Urinary bladder (tissue), 4 donors: ENCODE data around the gene TMEM170A. TPM values are rescaled to one million over a fixed set of nuclear protein-coding genes. Genes with fewer than 3 reads are reported as not detected.
A peak's percentile ranks its signal among the peaks of the same experiment; 100 is the strongest.

Experiments used
- DNase-seq: peaks from one replicate; pipeline ENCODE4 v3.0.0-alpha.2; 2015; ENCODE audit errors: extremely low spot score
- H3K27ac ChIP-seq: one replicate; pipeline ENCODE4 v1.5.1; 2013; ENCODE audit warnings: low read depth, mild to moderate bottlenecking, moderate library complexity
- H3K36me3 ChIP-seq: one replicate; pipeline ENCODE4 v1.6.1; 2013; ENCODE audit warnings: mild to moderate bottlenecking, moderate library complexity; ENCODE audit not compliant: insufficient read depth
- H3K4me1 ChIP-seq: one replicate; pipeline ENCODE4 v1.6.1; 2013; ENCODE audit warnings: mild to moderate bottlenecking, moderate library complexity; ENCODE audit not compliant: insufficient read depth
- H3K4me3 ChIP-seq: one replicate; pipeline ENCODE4 v1.5.1; 2013; ENCODE audit warnings: low read depth, low read length
- WGBS: extraction: QIAGEN DNeasy Blood & Tissue Kit; methylation state at CpG from one replicate; pipeline ENCODE4 v1.1.7; 2013; 5-methylcytosine and 5-hydroxymethylcytosine counted together
- polyA plus RNA-seq: library from polyadenylated mRNA; stranded (reverse); fragments of 200-250 nt; gene quantifications from one replicate; pipeline ENCODE4 v1.2.3, GENCODE V29; 2013
- total RNA-seq: library from RNA; depleted of rRNA; stranded (reverse); fragments of >200 nt; gene quantifications from one replicate; pipeline ENCODE4 v1.2.3, GENCODE V29; 2014
- donor health status: healthy with polysubstance abuse.
- donor health status: healthy.

Gene TMEM170A
- total and polyA plus RNA-seq, 2 donors: 7.2 to 46.7 TPM

- Histone ChIP-seq H3K27ac (no peak overlapping the region), H3K4me3 (no peak overlapping the region), H3K36me3 (no peaks in the 10 kb centered on the region), H3K4me1 (no peaks in the 10 kb centered on the region)
- WGBS: 93% methylated on average over 2 of the region's 2 CpGs
- no peak for DNase-seq
Observed at GRCh38 chr16:75488322-75488721, 23.8 kb upstream of the TMEM170A start.

DNA sequence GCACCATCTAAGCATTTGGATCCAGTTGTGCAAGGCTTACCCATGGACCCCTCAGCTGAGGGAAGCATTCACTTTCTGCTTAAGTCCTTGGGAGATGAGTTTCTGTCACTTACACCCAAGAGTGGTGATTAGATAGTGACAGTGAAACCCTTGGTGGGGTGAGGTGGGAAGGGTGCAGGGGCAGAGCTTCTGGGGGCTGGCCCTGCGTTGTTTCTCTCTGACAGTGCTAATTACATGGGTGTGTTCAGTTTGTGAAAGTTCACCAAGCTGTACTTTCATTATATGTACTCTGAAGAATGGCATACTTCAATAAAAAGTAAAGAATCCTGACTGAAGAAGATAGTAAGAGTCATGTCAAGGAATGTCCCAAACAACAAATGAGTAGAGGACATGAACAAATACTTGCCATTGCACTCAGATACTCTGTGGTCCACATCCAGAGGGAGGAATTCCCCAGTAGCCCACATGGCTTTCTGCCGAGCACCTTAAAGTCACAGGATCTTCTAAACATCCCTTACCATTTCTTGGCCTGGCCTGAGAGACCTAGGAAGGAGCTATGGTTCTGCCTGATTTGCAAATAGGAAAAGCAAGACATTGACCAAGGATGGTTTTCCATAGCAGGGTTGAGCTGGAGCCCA lies 22.3 kb upstream of the TMEM170A start:
- WGBS: 84% methylated on average over 2 of the region's 2 CpGs
- no peaks in the 10 kb centered on the region for H3K4me1 ChIP-seq
- DNase-seq: no peak
- no peak overlapping the region for H3K27ac ChIP-seq
- H3K4me3 ChIP-seq: no peak overlapping the region
- H3K36me3 ChIP-seq: no peaks in the 10 kb centered on the region

GRCh38 chr16:75486014-75486675 lies 21.7 kb upstream of the TMEM170A start:
- 85% methylated on average over 9 of the region's 9 CpGs for WGBS
- no peaks in the 10 kb centered on the region for H3K36me3 ChIP-seq
- no peak overlapping the region for H3K27ac ChIP-seq
- peak; percentile 56 for DNase-seq
- H3K4me1 ChIP-seq: no peaks in the 10 kb centered on the region
- H3K4me3 ChIP-seq: no peak overlapping the region

- Histone ChIP-seq H3K4me3 (no peak overlapping the region), H3K36me3 (no peaks in the 10 kb centered on the region), H3K4me1 (no peaks in the 10 kb centered on the region), H3K27ac (no peak overlapping the region)
- DNase-seq: no peak
- 81% methylated on average over 7 of the region's 7 CpGs for WGBS
Observed at GRCh38 chr16:75485230-75486013, 20.9 kb upstream of the TMEM170A start.

GRCh38 chr16:75483222-75483621 lies 18.7 kb upstream of the TMEM170A start:
- Histone ChIP-seq H3K4me3 (no peak overlapping the region), H3K4me1 (no peaks in the 10 kb centered on the region), H3K36me3 (no peaks in the 10 kb centered on the region), H3K27ac (no peak overlapping the region)
- 91% methylated on average over 2 of the region's 2 CpGs for WGBS
- no peak for DNase-seq

GRCh38 chr16:75482434-75483205 lies 18.1 kb upstream of the TMEM170A start:
- Histone ChIP-seq H3K36me3 (no peaks in the 10 kb centered on the region), H3K27ac (no peak overlapping the region), H3K4me3 (no peak overlapping the region), H3K4me1 (no peaks in the 10 kb centered on the region)
- no peak for DNase-seq
- WGBS: 83% methylated on average over 14 of the region's 14 CpGs

DNA sequence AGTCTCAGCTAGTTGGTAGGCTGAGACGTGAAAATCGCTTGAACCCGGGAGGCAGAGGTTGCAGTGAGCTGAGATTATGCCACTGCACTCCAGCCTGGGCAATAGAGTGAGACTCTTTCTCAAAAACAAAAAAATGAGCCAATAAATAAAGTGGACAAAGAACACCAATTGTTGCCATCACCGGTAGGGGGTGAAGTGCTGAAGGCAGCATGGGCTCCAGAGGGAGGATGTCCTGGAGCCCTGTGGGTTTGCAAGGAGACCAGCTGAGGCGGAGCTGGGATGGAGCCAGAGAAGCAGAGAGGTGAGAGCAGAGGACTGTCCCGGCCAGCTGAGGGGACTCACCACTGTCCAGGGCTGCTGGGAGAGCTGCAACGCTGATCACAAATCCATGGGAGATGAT lies 17.0 kb upstream of the TMEM170A start:
- no peaks in the 10 kb centered on the region for H3K4me1 ChIP-seq
- 86% methylated on average over 7 of the region's 7 CpGs for WGBS
- H3K4me3 ChIP-seq: no peak overlapping the region
- no peak overlapping the region for H3K27ac ChIP-seq
- DNase-seq: no peak
- H3K36me3 ChIP-seq: no peaks in the 10 kb centered on the region

- H3K4me1 ChIP-seq: no peaks in the 10 kb centered on the region
- DNase-seq: no peak
- WGBS: 95% methylated on average over 47 of the region's 47 CpGs
- no peaks in the 10 kb centered on the region for H3K36me3 ChIP-seq
- no peak overlapping the region for H3K4me3 ChIP-seq
- H3K27ac ChIP-seq: no peak overlapping the region
Observed at GRCh38 chr16:75479421-75479990, 15.0 kb upstream of the TMEM170A start.

- no peaks in the 10 kb centered on the region for H3K4me1 ChIP-seq
- no peaks in the 10 kb centered on the region for H3K36me3 ChIP-seq
- no peak for DNase-seq
- 96% methylated on average over 80 of the region's 80 CpGs for WGBS
- H3K27ac ChIP-seq: no peak overlapping the region
- H3K4me3 ChIP-seq: no peak overlapping the region
Observed at GRCh38 chr16:75478480-75479345, 14.2 kb upstream of the TMEM170A start.

GRCh38 chr16:75477680-75478473 lies 13.4 kb upstream of the TMEM170A start:
- H3K36me3 ChIP-seq: no peaks in the 10 kb centered on the region
- 57% methylated on average over 4 of the region's 4 CpGs for WGBS
- H3K4me3 ChIP-seq: no peak overlapping the region
- no peak for DNase-seq
- H3K27ac ChIP-seq: no peak overlapping the region
- no peaks in the 10 kb centered on the region for H3K4me1 ChIP-seq

DNA sequence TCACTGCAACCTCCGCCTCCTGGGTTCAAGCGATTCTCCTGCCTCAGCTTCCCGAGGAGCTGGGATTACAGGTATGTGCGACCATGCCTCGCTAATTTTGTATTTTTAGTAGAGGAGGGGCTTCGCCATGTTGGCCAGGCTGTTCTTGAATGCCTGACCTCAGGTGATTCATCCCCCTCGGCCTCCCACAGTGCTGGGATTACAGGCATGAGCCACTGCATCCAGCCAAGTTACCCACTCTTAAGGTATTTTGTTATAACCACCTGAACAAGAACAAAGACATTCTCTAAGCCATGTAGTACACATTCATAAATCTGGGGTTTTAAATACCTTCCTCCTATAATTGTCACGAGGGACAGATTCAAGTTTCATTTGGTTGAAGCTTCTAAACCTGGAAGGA lies 12.3 kb upstream of the TMEM170A start:
- Histone ChIP-seq H3K36me3 (no peaks in the 10 kb centered on the region), H3K4me1 (no peaks in the 10 kb centered on the region), H3K4me3 (no peak overlapping the region), H3K27ac (no peak overlapping the region)
- 91% methylated on average over 8 of the region's 8 CpGs for WGBS
- DNase-seq: no peak

GRCh38 chr16:75475420-75475847 lies 10.9 kb upstream of the TMEM170A start:
- H3K27ac ChIP-seq: no peak overlapping the region
- DNase-seq: no peak
- H3K4me3 ChIP-seq: no peak overlapping the region
- WGBS: 90% methylated on average over 2 of the region's 2 CpGs
- H3K36me3 ChIP-seq: no peaks in the 10 kb centered on the region
- no peaks in the 10 kb centered on the region for H3K4me1 ChIP-seq
